Testis (tissue), 2 donors: Measurements from ENCODE around the gene RPS25.
"Not testable (repeated sequence)": the region's sequence is repeated elsewhere in the genome, so short reads cannot be mapped to it uniquely, and the experiment has no call there.

Experiments used
- CTCF ChIP-seq, 3 experiments: fragments of 450-650 bp in 2 of 3; fragments of 200-600 bp in 1 of 3; sonication (generic) in 1 of 3; IDR thresholded peaks; one replicate each; pipeline ENCODE4 v1.5.1; 2016 to 2019; ENCODE audit warnings: antibody characterized with exemption in 3 of 3, mild to moderate bottlenecking in 2 of 3, moderate library complexity in 1 of 3
- POLR2A ChIP-seq: fragments of 450-650 bp; IDR thresholded peaks from one replicate; pipeline ENCODE4 v1.6.1; 2017; ENCODE audit warnings: antibody characterized with exemption, mild to moderate bottlenecking, moderate library complexity

- TF ChIP-seq POLR2A; CTCF (IDR thresholded peaks at IDR 0.05): not testable (repeated sequence)
Measured at GRCh38 chr11:119039471-119039870, 21.3 kb upstream of the RPS25 start.
